H9 (cell line): ENCODE measurements around the gene C21orf58. TPM values are rescaled to one million over a fixed set of nuclear protein-coding genes. Genes with fewer than 3 reads are reported as not detected.

ENCODE experiments used
- DNase-seq: peaks from one replicate; pipeline ENCODE4 v3.0.0-alpha.2; 2017
- H2AFZ ChIP-seq: one replicate; pipeline ENCODE4 v1.6.1; 2013; ENCODE audit warnings: mild to moderate bottlenecking, low read length, control low read depth, moderate library complexity
- H2AK5ac ChIP-seq: 2 replicates; pipeline ENCODE4 v1.6.1; 2013; ENCODE audit warnings: low read length, control low read depth, mixed read lengths; ENCODE audit not compliant: insufficient read length
- H2BK120ac ChIP-seq: one replicate; pipeline ENCODE4 v1.6.1; 2013; ENCODE audit warnings: low read depth, mild to moderate bottlenecking, low read length, control low read depth, inconsistent platforms; ENCODE audit not compliant: poor library complexity, severe bottlenecking
- H2BK12ac ChIP-seq: 2 replicates; pipeline ENCODE4 v1.6.1; 2013; ENCODE audit warnings: low read length, control low read depth, mixed read lengths, low read depth; ENCODE audit not compliant: insufficient read length
- H2BK15ac ChIP-seq: 2 replicates; pipeline ENCODE4 v1.6.1; 2013; ENCODE audit warnings: low read depth, low read length, control low read depth
- H2BK20ac ChIP-seq: one replicate; pipeline ENCODE4 v1.6.1; 2013; ENCODE audit warnings: low read depth, mild to moderate bottlenecking, low read length, control low read depth, inconsistent platforms; ENCODE audit not compliant: poor library complexity, severe bottlenecking
- H2BK5ac ChIP-seq: 2 replicates; pipeline ENCODE4 v1.6.1; 2013; ENCODE audit warnings: low read length, control low read depth, mixed read lengths; ENCODE audit not compliant: insufficient read length
- H3K14ac ChIP-seq: 2 replicates; pipeline ENCODE4 v1.6.1; 2013; ENCODE audit warnings: low read length, control low read depth; ENCODE audit not compliant: insufficient read depth
- H3K18ac ChIP-seq: 2 replicates; pipeline ENCODE4 v1.6.1; 2013; ENCODE audit warnings: low read depth, mild to moderate bottlenecking, mixed read lengths, low read length, control low read depth; ENCODE audit not compliant: insufficient read length
- H3K23ac ChIP-seq: 2 replicates; pipeline ENCODE4 v1.6.1; 2013; ENCODE audit warnings: low read length, control low read depth, mixed read lengths, low read depth; ENCODE audit not compliant: insufficient read length
- H3K23me2 ChIP-seq: 2 replicates; pipeline ENCODE4 v1.6.1; 2013; ENCODE audit warnings: low read depth, mild to moderate bottlenecking, mixed read lengths, low read length, control low read depth; ENCODE audit not compliant: insufficient read length, poor library complexity, severe bottlenecking
- H3K27ac ChIP-seq: 2 replicates; pipeline ENCODE4 v1.5.1; 2013; ENCODE audit warnings: low read length, control low read depth, mixed read lengths, low read depth; ENCODE audit not compliant: insufficient read length
- H3K27me3 ChIP-seq: 2 replicates; pipeline ENCODE4 v1.6.1; 2013; ENCODE audit warnings: low read length, control low read depth, inconsistent platforms; ENCODE audit not compliant: insufficient read depth
- H3K4ac ChIP-seq: 2 replicates; pipeline ENCODE4 v1.6.1; 2013; ENCODE audit warnings: low read depth, mild to moderate bottlenecking, control low read depth, inconsistent platforms, low read length, moderate library complexity
- H3K4me1 ChIP-seq: 2 replicates; pipeline ENCODE4 v1.6.1; 2013; ENCODE audit warnings: low read length, control low read depth, inconsistent platforms; ENCODE audit not compliant: insufficient read depth
- H3K4me2 ChIP-seq: 2 replicates; pipeline ENCODE4 v1.6.1; 2013; ENCODE audit warnings: low read length, control low read depth, mixed read lengths; ENCODE audit not compliant: insufficient read length, insufficient read depth
- H3K56ac ChIP-seq: 2 replicates; pipeline ENCODE4 v1.6.1; 2013; ENCODE audit warnings: low read depth, mild to moderate bottlenecking, mixed read lengths, low read length, control low read depth; ENCODE audit not compliant: insufficient read length
- H3K79me1 ChIP-seq: 2 replicates; pipeline ENCODE4 v1.6.1; 2013; ENCODE audit warnings: low read depth, mild to moderate bottlenecking, moderate library complexity, low read length, control low read depth, inconsistent platforms; ENCODE audit not compliant: insufficient read depth, poor library complexity, severe bottlenecking
- H3K79me2 ChIP-seq: 2 replicates; pipeline ENCODE4 v1.6.1; 2013; ENCODE audit warnings: low read length, control low read depth, inconsistent platforms; ENCODE audit not compliant: insufficient read depth
- H3K9ac ChIP-seq: 2 replicates; pipeline ENCODE4 v1.6.1; 2013; ENCODE audit warnings: low read length, control low read depth, mixed read lengths; ENCODE audit not compliant: insufficient read length; ENCODE audit errors: extremely low read depth
- H3K9me3 ChIP-seq: one replicate; pipeline ENCODE4 v1.6.1; 2013; ENCODE audit warnings: low read depth, low read length, inconsistent platforms; ENCODE audit not compliant: control insufficient read depth
- H3T11ph ChIP-seq: one replicate; pipeline ENCODE4 v1.6.1; 2013; ENCODE audit warnings: mild to moderate bottlenecking, low read length, control low read depth, inconsistent platforms
- H4K20me1 ChIP-seq: one replicate; pipeline ENCODE4 v1.6.1; 2013; ENCODE audit not compliant: control insufficient read depth, insufficient read length, insufficient read depth
- H4K5ac ChIP-seq: 2 replicates; pipeline ENCODE4 v1.6.1; 2013; ENCODE audit warnings: low read depth, mild to moderate bottlenecking, mixed read lengths, low read length, control low read depth; ENCODE audit not compliant: insufficient read length
- H4K8ac ChIP-seq: replicated peaks from 2 replicates; pipeline ENCODE4 v1.6.1; 2013; ENCODE audit warnings: low read length, control low read depth, mixed read lengths, low read depth; ENCODE audit not compliant: insufficient read length
- H4K91ac ChIP-seq: 2 replicates; pipeline ENCODE4 v1.6.1; 2013; ENCODE audit warnings: low read depth, mild to moderate bottlenecking, moderate library complexity, mixed read lengths, low read length, control low read depth; ENCODE audit not compliant: insufficient read length
- H3K27ac Mint-ChIP-seq, 3 experiments: 2 replicates in 2 of 3; 3 replicates in 1 of 3; pipeline ENCODE4 v1.8.0; 2020 to 2021; ENCODE audit warnings: mixed read lengths in 3 of 3, mild to moderate bottlenecking in 1 of 3, moderate library complexity in 1 of 3
- H3K27me3 Mint-ChIP-seq: 2 replicates; pipeline ENCODE4 v1.8.0; 2021; ENCODE audit warnings: low read depth, mild to moderate bottlenecking, moderate library complexity, mixed read lengths
- H3K36me3 Mint-ChIP-seq, 3 experiments: 2 replicates in 2 of 3; 3 replicates in 1 of 3; pipeline ENCODE4 v1.8.0; 2020 to 2021; ENCODE audit warnings: low read depth in 3 of 3, mixed read lengths in 3 of 3; ENCODE audit not compliant: insufficient read depth in 1 of 3
- H3K4me1 Mint-ChIP-seq, 2 experiments: 2 replicates each; pipeline ENCODE4 v1.8.0; 2020; ENCODE audit warnings: mixed read lengths in 2 of 2
- H3K4me3 Mint-ChIP-seq, 2 experiments: 2 replicates in 1 of 2; 3 replicates in 1 of 2; pipeline ENCODE4 v1.8.0; 2020 to 2021; ENCODE audit warnings: mild to moderate bottlenecking in 2 of 2, mixed read lengths in 2 of 2, moderate library complexity in 1 of 2
- H3K9me3 Mint-ChIP-seq, 2 experiments: 2 replicates in 1 of 2; 3 replicates in 1 of 2; pipeline ENCODE4 v1.8.0; 2020; ENCODE audit warnings: mild to moderate bottlenecking in 2 of 2, mixed read lengths in 2 of 2, moderate library complexity in 1 of 2
- WGBS: extraction: QIAGEN DNeasy Blood & Tissue Kit; methylation state at CpG from one replicate; pipeline ENCODE4 v1.1.7; 2013; ENCODE audit warnings: missing lambda C conversion rate, low lambda C conversion rate, mixed read lengths; ENCODE audit not compliant: insufficient read length; ENCODE audit errors: extremely low coverage; 5-methylcytosine and 5-hydroxymethylcytosine counted together
- total RNA-seq: library from RNA; stranded (reverse); gene quantifications from 2 replicates; pipeline ENCODE4 v1.2.1, GENCODE V29; 2021
- TF ChIP-seq, protein P1 (sequence below): fragments of 200-600 bp; sonication (generic); conservative IDR thresholded peaks from 3 replicates; pipeline ENCODE4 v1.8.0; 2021; ENCODE audit warnings: antibody characterized with exemption, mild to moderate bottlenecking

Gene C21orf58
- total RNA-seq, 1 experiment from 2014 or later = 17.2 TPM

DNA sequence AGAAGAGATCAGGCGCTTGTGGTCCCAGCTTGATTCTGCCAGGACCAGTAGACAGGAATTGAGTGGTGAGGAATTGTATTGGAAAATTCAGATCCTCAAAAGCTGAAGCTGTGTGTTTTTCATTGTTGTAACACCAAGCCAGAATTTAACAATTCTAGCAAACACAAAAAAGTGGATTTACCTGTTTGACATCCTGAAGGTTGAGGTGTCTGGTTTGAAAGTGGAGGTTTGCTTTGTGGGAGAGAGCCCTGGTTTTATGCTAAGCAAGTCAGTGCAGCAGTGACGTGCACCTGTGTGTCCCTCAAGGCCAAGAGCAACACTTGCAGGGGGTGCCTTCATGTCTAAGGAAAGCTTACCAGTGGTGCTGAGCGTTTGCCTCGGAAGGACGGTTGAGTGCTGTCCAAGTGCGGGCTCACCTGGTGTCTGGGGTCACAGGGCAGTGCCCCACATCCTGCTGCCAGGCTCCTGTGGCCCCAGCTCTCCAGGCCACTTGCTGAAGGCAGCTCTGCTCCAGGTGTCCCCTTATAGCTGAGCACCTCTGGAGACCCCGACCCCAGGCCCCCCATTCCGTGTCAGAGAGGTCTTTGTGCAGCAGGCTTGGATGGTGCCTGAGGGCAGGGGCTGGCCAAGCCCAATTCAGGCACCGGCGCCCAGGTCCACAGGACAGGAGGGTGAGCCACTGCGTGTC is 27.9 kb upstream of the C21orf58 start:
- H3K9me3 ChIP-seq = no peaks in the 10 kb centered on the region
- no peaks in the 10 kb centered on the region for H3K79me2 ChIP-seq
- no peaks in the 10 kb centered on the region for H3K23me2 ChIP-seq
- H2BK15ac ChIP-seq = no peak overlapping the region
- no peaks in the 10 kb centered on the region for H4K20me1 ChIP-seq
- H4K91ac ChIP-seq = no peak overlapping the region
- no peaks in the 10 kb centered on the region for H3K27me3 ChIP-seq
- no peaks in the 10 kb centered on the region for H3K4me1 Mint-ChIP-seq
- H3K27ac ChIP-seq = no peak overlapping the region
- H3K14ac ChIP-seq = no peak overlapping the region
- H3K36me3 Mint-ChIP-seq = peaks cover 30 to 78% (median 75%) of the 10 kb centered on the region in 3 experiments; a peak in 6 of 7 replicates
- no peak for DNase-seq
- no peak overlapping the region for H3K4me2 ChIP-seq
- H3T11ph ChIP-seq = no peak overlapping the region
- H3K27me3 Mint-ChIP-seq = no peaks in the 10 kb centered on the region
- no peaks in the 10 kb centered on the region for H3K79me1 ChIP-seq
- no peak overlapping the region for H2BK20ac ChIP-seq
- H2BK12ac ChIP-seq = no peak overlapping the region
- TF ChIP-seq, protein P1, sequence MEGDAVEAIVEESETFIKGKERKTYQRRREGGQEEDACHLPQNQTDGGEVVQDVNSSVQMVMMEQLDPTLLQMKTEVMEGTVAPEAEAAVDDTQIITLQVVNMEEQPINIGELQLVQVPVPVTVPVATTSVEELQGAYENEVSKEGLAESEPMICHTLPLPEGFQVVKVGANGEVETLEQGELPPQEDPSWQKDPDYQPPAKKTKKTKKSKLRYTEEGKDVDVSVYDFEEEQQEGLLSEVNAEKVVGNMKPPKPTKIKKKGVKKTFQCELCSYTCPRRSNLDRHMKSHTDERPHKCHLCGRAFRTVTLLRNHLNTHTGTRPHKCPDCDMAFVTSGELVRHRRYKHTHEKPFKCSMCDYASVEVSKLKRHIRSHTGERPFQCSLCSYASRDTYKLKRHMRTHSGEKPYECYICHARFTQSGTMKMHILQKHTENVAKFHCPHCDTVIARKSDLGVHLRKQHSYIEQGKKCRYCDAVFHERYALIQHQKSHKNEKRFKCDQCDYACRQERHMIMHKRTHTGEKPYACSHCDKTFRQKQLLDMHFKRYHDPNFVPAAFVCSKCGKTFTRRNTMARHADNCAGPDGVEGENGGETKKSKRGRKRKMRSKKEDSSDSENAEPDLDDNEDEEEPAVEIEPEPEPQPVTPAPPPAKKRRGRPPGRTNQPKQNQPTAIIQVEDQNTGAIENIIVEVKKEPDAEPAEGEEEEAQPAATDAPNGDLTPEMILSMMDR = no peak
- H3K18ac ChIP-seq = no peak overlapping the region
- no peak overlapping the region for H3K23ac ChIP-seq
- H3K27ac Mint-ChIP-seq = peak overlapping the region in 1 of 3 experiments; percentile 46; a peak in 2 of 7 replicates
- H3K9me3 Mint-ChIP-seq = no peaks in the 10 kb centered on the region
- no peak overlapping the region for H2BK5ac ChIP-seq
- H4K5ac ChIP-seq = no peak overlapping the region
- H2BK120ac ChIP-seq = no peak overlapping the region
- no CpG with 5 or more reads among the region's 11 CpGs for WGBS
- no peak overlapping the region for H4K8ac ChIP-seq
- H3K4ac ChIP-seq = no peak overlapping the region
- H2AK5ac ChIP-seq = no peak overlapping the region
- no peak overlapping the region for H3K9ac ChIP-seq
- H3K4me1 ChIP-seq = no peaks in the 10 kb centered on the region
- H3K4me3 Mint-ChIP-seq = no peak overlapping the region
- no peak overlapping the region for H2AFZ ChIP-seq
- H3K56ac ChIP-seq = no peak overlapping the region
